ENCODE results near the gene COL5A3. TPM values are rescaled to one million over a fixed set of nuclear protein-coding genes. Genes with fewer than 3 reads are reported as not detected.
A peak's percentile ranks its signal among the peaks of the same experiment; 100 is the strongest.
"Not testable (repeated sequence)": the region's sequence is repeated elsewhere in the genome, so short reads cannot be mapped to it uniquely, and the experiment has no call there.

Gene COL5A3
- total RNA-seq, 1 donor from 2014 or later, result 30.2 TPM

GRCh38 chr19:9971166-9971897, 39.0 kb downstream of the COL5A3 start:
- DNase-seq (ENCODE audit: low spot score), result no peak

- DNase-seq (ENCODE audit: low spot score), result no peak
Observed at GRCh38 chr19:9970481-9970880, 39.8 kb downstream of the COL5A3 start.

- no peak for DNase-seq (ENCODE audit: low spot score)
Observed at GRCh38 chr19:9969688-9969975, 40.7 kb downstream of the COL5A3 start.

GRCh38 chr19:9968820-9969687, 41.2 kb downstream of the COL5A3 start:
- no peak for DNase-seq (ENCODE audit: low spot score)

- no peak for DNase-seq (ENCODE audit: low spot score)
Observed at GRCh38 chr19:9967326-9967725, 43.0 kb downstream of the COL5A3 start.

- no peak for DNase-seq (ENCODE audit: low spot score)
Observed at GRCh38 chr19:9966448-9966847, 43.9 kb downstream of the COL5A3 start.

- DNase-seq (ENCODE audit: low spot score), result no peak
Observed at GRCh38 chr19:9966024-9966423, 44.3 kb downstream of the COL5A3 start.

- DNase-seq (ENCODE audit: low spot score), result no peak
Observed at GRCh38 chr19:9962623-9963290, 47.5 kb downstream of the COL5A3 start.

- DNase-seq (ENCODE audit: low spot score), result no peak
Observed at GRCh38 chr19:9961103-9961502, 49.2 kb downstream of the COL5A3 start.

- DNase-seq (ENCODE audit: low spot score), result no peak
Observed at GRCh38 chr19:9958379-9958821, 51.9 kb downstream of the COL5A3 start.

- no peak for DNase-seq (ENCODE audit: low spot score)
Observed at GRCh38 chr19:9956956-9957355, 53.3 kb downstream of the COL5A3 start.

GRCh38 chr19:9953802-9954542, 56.3 kb downstream of the COL5A3 start:
- no peak for DNase-seq (ENCODE audit: low spot score)

- no peak for DNase-seq (ENCODE audit: low spot score)
Observed at GRCh38 chr19:9952276-9952675, 58.0 kb downstream of the COL5A3 start.

GRCh38 chr19:9947441-9947840, 62.9 kb downstream of the COL5A3 start:
- no peak for DNase-seq (ENCODE audit: low spot score)

- not testable (repeated sequence) for DNase-seq (ENCODE audit: low spot score)
Observed at GRCh38 chr19:9946528-9947125, 63.7 kb downstream of the COL5A3 start.

GRCh38 chr19:9945319-9945966, 64.9 kb downstream of the COL5A3 start:
- DNase-seq (ENCODE audit: low spot score), result peak; percentile 92

GRCh38 chr19:9943744-9944143, 66.6 kb downstream of the COL5A3 start:
- DNase-seq (ENCODE audit: low spot score), result no peak

GRCh38 chr19:9941671-9942070, 68.6 kb downstream of the COL5A3 start:
- no peak for DNase-seq (ENCODE audit: low spot score)

- DNase-seq (ENCODE audit: low spot score), result no peak
Observed at GRCh38 chr19:9941231-9941630, 69.1 kb downstream of the COL5A3 start.

GRCh38 chr19:9940778-9941177, 69.5 kb downstream of the COL5A3 start:
- DNase-seq (ENCODE audit: low spot score), result no peak
